ENCODE measurements around the gene DENND1A. TPM values are rescaled to one million over a fixed set of nuclear protein-coding genes. Genes with fewer than 3 reads are reported as not detected.

The DENND1A gene
- total and polyA plus RNA-seq, 7 donors: 12.8 to 33.2 (median 19.2) TPM

DNA sequence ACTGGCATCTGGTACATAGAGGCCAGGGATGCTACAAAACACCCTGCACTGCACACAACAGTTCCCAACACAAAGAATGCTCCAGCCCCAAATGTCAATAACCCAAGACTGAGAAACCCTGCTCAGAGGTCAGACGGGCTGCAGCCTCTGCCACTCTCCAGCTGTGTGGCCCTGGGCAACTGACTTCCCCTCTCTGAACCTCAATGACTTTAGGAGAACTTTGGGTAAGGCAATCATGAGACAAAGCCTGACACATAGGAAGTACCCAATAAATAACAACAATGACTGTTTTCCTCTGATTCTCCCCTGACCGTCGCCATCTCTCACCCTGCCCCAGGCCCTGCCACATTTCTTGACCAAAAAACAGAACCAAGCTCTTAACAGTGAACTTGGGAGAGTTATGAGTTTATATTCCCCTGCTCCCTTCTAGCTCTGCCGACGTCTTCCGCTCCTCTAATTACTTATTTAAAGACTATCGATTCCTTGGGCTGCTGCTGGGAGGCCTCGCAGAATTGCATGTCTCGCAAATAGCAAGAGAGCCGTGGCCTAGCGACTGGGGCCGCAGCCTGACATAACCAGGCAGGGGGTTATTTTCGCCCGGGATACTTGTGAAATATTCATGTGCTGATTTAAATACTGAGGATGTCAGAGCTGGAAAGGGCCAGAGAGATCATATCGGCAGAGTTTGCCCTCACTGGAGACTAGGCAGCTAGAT is 598.4 kb downstream of the DENND1A start:
- DNase-seq: no peak
- H3K27me3 ChIP-seq: no peaks in the 10 kb centered on the region
- H3K4me3 ChIP-seq: no peak overlapping the region
- H3K4me1 ChIP-seq: peaks cover 0 to 20% (median 13%) of the 10 kb centered on the region in 4 donors
- 93 to 95% methylated on average over 15 of the region's 15 CpGs for WGBS, 2 donors
- no peak overlapping the region for H3K27ac ChIP-seq
- intact Hi-C loops (cut with DNase I): no loop called here
- no peaks in the 10 kb centered on the region for H3K36me3 ChIP-seq
- TF ChIP-seq, protein P1, sequence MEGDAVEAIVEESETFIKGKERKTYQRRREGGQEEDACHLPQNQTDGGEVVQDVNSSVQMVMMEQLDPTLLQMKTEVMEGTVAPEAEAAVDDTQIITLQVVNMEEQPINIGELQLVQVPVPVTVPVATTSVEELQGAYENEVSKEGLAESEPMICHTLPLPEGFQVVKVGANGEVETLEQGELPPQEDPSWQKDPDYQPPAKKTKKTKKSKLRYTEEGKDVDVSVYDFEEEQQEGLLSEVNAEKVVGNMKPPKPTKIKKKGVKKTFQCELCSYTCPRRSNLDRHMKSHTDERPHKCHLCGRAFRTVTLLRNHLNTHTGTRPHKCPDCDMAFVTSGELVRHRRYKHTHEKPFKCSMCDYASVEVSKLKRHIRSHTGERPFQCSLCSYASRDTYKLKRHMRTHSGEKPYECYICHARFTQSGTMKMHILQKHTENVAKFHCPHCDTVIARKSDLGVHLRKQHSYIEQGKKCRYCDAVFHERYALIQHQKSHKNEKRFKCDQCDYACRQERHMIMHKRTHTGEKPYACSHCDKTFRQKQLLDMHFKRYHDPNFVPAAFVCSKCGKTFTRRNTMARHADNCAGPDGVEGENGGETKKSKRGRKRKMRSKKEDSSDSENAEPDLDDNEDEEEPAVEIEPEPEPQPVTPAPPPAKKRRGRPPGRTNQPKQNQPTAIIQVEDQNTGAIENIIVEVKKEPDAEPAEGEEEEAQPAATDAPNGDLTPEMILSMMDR (IDR thresholded peaks at IDR 0.05): no peak
- TF ChIP-seq POLR2AphosphoS5 (IDR thresholded peaks at IDR 0.05): no peak
- TF ChIP-seq EP300 (IDR thresholded peaks at IDR 0.05): no peak
- H3K9me3 ChIP-seq: no peaks in the 10 kb centered on the region

Small RNA genes within 50 kb of the gene (small RNA-seq; reads per million reads assigned to genes)
- gene MIR601: 0 reads per million in 3 donors
- 0 reads per million in 3 donors for gene MIR7150

Other genes starting within 250 kb of the DENND1A start
- gene LHX2, start 81.6 kb upstream of the DENND1A start, total RNA-seq: 1 to 10 TPM in 1 of 4 donors, not detected in 3; 3.3 TPM
- not detected for gene LHX2, start 81.6 kb upstream of the DENND1A start, polyA plus RNA-seq